SH-SY5Y (cell line): ENCODE results near the gene DEPDC4.

Experiments used
- GATA2 ChIP-seq: IDR thresholded peaks from 2 replicates; pipeline ENCODE4 v1.6.1; 2011; ENCODE audit warnings: mild to moderate bottlenecking, low read depth, low read length
- GATA3 ChIP-seq: IDR thresholded peaks from 2 replicates; pipeline ENCODE4 v1.6.1; 2011; ENCODE audit warnings: low read depth, mild to moderate bottlenecking, low read length, moderate library complexity

DEPDC4 gene

GRCh38 chr12:100265732-100266584 lies 921 bp downstream of the DEPDC4 start:
- TF ChIP-seq GATA3 (no peak), GATA2 (no peak)

GRCh38 chr12:100263131-100263530 lies 3.7 kb downstream of the DEPDC4 start:
- TF ChIP-seq GATA2 = no peak
- no peak for TF ChIP-seq GATA3

GRCh38 chr12:100258127-100258526 lies 8.8 kb downstream of the DEPDC4 start:
- TF ChIP-seq GATA3 = no peak
- TF ChIP-seq GATA2 = no peak

- TF ChIP-seq GATA3 (no peak), GATA2 (no peak)
These were observed 12.0 kb downstream of the DEPDC4 start for GRCh38 chr12:100254876-100255275.

GRCh38 chr12:100253437-100253836 lies 13.4 kb downstream of the DEPDC4 start:
- TF ChIP-seq GATA3 (no peak), GATA2 (no peak)

- TF ChIP-seq GATA3 (no peak), GATA2 (no peak)
These were observed 15.0 kb downstream of the DEPDC4 start for GRCh38 chr12:100251917-100252316.

GRCh38 chr12:100249941-100250340 lies 16.9 kb downstream of the DEPDC4 start:
- no peak for TF ChIP-seq GATA3
- no peak for TF ChIP-seq GATA2

- no peak for TF ChIP-seq GATA2
- TF ChIP-seq GATA3 = no peak
These were observed 18.0 kb downstream of the DEPDC4 start for GRCh38 chr12:100248886-100249285.

- TF ChIP-seq GATA3 (no peak), GATA2 (no peak)
These were observed 19.1 kb downstream of the DEPDC4 start for GRCh38 chr12:100247765-100248164.

- TF ChIP-seq GATA3 (no peak), GATA2 (no peak)
These were observed 23.7 kb downstream of the DEPDC4 start for GRCh38 chr12:100243137-100243536.

GRCh38 chr12:100239589-100239988 lies 27.3 kb downstream of the DEPDC4 start:
- TF ChIP-seq GATA3 (no peak), GATA2 (no peak)

- TF ChIP-seq GATA2 (no peak), GATA3 (no peak)
These were observed 28.1 kb downstream of the DEPDC4 start for GRCh38 chr12:100238801-100239200.

- no peak for TF ChIP-seq GATA3
- TF ChIP-seq GATA2 = no peak
These were observed 32.1 kb downstream of the DEPDC4 start for GRCh38 chr12:100234591-100235304.

- TF ChIP-seq GATA3 (no peak), GATA2 (no peak)
These were observed 32.7 kb downstream of the DEPDC4 start for GRCh38 chr12:100234166-100234565.

- TF ChIP-seq GATA2 = no peak
- no peak for TF ChIP-seq GATA3
These were observed 37.0 kb downstream of the DEPDC4 start for GRCh38 chr12:100229876-100230275.
